Keratinocyte (primary cell): ENCODE data around the gene FBN2.

Source experiments
- CTCF ChIP-seq, 3 experiments: IDR thresholded peaks in 1 of 3; conservative IDR thresholded peaks in 1 of 3; optimal IDR thresholded peaks in 1 of 3; 2 replicates in 2 of 3; 3 replicates in 1 of 3; pipeline versions ENCODE3 to v1.5.1; 2011; ENCODE audit warnings: low read length in 3 of 3, mild to moderate bottlenecking in 3 of 3, moderate library complexity in 2 of 3, control low read depth in 1 of 3, inconsistent platforms in 1 of 3; ENCODE audit not compliant: insufficient read depth in 2 of 3; ENCODE audit errors: extremely low read depth in 1 of 3
- EZH2 ChIP-seq: IDR thresholded peaks from one replicate; pipeline ENCODE4 v1.6.1; 2012; ENCODE audit warnings: inconsistent platforms, mild to moderate bottlenecking, low read length, moderate library complexity

GRCh38 chr5:128225245-128226030, 312.6 kb downstream of the FBN2 start:
- TF ChIP-seq EZH2, result no peak
- TF ChIP-seq CTCF (optimal IDR thresholded peaks at IDR 0.05 in 1 of 3, IDR thresholded peaks at IDR 0.05 in 1 of 3, conservative IDR thresholded peaks at IDR 0.05 in 1 of 3; ENCODE audit: extremely low read depth in 1 of 3, insufficient read depth in 2 of 3, low read length in 3 of 3), result no peak
